Stimulated activated CD4-positive, alpha-beta T cell treated with anti-CD3 and anti-CD28 coated beads, TNF-alpha, amount 100 ng/mL, for 24 hours (primary cell): Measurements from ENCODE around the gene CSF3R.

Experiments used
- DNase-seq, 3 experiments: peaks; one replicate each; pipeline ENCODE4 v3.0.0-alpha.2; 2020; ENCODE audit warnings: low read depth in 3 of 3

Gene CSF3R

GRCh38 chr1:36482724-36483388, at the start of gene CSF3R:
CSF3R (minus strand) TSS chr1:36482913; CDS start chr1:36479496, 3,417 bp downstream.
- DNase-seq: no peak

- no peak for DNase-seq
These were observed 49.1 kb upstream of the CSF3R start for GRCh38 chr1:36531833-36532232.

- no peak for DNase-seq
These were observed 48.1 kb upstream of the CSF3R start for GRCh38 chr1:36530791-36531190.

- DNase-seq: no peak
These were observed 47.5 kb upstream of the CSF3R start for GRCh38 chr1:36530261-36530660.

- DNase-seq: no peak
These were observed 47.1 kb upstream of the CSF3R start for GRCh38 chr1:36529769-36530260.

- DNase-seq: no peak
These were observed 45.9 kb upstream of the CSF3R start for GRCh38 chr1:36528361-36529349.

- no peak for DNase-seq
These were observed 42.5 kb upstream of the CSF3R start for GRCh38 chr1:36525166-36525565.

- DNase-seq: no peak
These were observed 41.8 kb upstream of the CSF3R start for GRCh38 chr1:36524359-36525062.

- DNase-seq: peak in 2 of 3 experiments; percentile 8 to 23
These were observed 41.1 kb upstream of the CSF3R start for GRCh38 chr1:36523850-36524249.

- DNase-seq: no peak
These were observed 40.5 kb upstream of the CSF3R start for GRCh38 chr1:36523230-36523495.

GRCh38 chr1:36522461-36523229, 39.9 kb upstream of the CSF3R start:
- no peak for DNase-seq

- DNase-seq: no peak
These were observed 39.3 kb upstream of the CSF3R start for GRCh38 chr1:36522021-36522420.

- DNase-seq: no peak
These were observed 38.2 kb upstream of the CSF3R start for GRCh38 chr1:36520771-36521420.

- no peak for DNase-seq
These were observed 37.3 kb upstream of the CSF3R start for GRCh38 chr1:36520056-36520455.

GRCh38 chr1:36517011-36517771, 34.5 kb upstream of the CSF3R start:
- DNase-seq: no peak

- DNase-seq: peak; percentile 3 to 24 (median 9)
These were observed 33.8 kb upstream of the CSF3R start for GRCh38 chr1:36516372-36517010.

- DNase-seq: no peak
These were observed 32.8 kb upstream of the CSF3R start for GRCh38 chr1:36515315-36516138.

GRCh38 chr1:36514501-36514900, 31.8 kb upstream of the CSF3R start:
- no peak for DNase-seq
